GM18873 (cell line): ENCODE data around the gene OARD1.
"Not testable (repeated sequence)": the region's sequence is repeated elsewhere in the genome, so short reads cannot be mapped to it uniquely, and the experiment has no call there.

Source experiments
- ATAC-seq: cut with Tn5 transposase; IDR thresholded peaks from one replicate; pipeline ENCODE4 v1.9.1; 2021; ENCODE audit warnings: mild to moderate bottlenecking, moderate library complexity, moderate number of reproducible peaks; ENCODE audit not compliant: unreplicated experiment, low FRiP score

Gene OARD1, protein sequence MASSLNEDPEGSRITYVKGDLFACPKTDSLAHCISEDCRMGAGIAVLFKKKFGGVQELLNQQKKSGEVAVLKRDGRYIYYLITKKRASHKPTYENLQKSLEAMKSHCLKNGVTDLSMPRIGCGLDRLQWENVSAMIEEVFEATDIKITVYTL

DNA sequence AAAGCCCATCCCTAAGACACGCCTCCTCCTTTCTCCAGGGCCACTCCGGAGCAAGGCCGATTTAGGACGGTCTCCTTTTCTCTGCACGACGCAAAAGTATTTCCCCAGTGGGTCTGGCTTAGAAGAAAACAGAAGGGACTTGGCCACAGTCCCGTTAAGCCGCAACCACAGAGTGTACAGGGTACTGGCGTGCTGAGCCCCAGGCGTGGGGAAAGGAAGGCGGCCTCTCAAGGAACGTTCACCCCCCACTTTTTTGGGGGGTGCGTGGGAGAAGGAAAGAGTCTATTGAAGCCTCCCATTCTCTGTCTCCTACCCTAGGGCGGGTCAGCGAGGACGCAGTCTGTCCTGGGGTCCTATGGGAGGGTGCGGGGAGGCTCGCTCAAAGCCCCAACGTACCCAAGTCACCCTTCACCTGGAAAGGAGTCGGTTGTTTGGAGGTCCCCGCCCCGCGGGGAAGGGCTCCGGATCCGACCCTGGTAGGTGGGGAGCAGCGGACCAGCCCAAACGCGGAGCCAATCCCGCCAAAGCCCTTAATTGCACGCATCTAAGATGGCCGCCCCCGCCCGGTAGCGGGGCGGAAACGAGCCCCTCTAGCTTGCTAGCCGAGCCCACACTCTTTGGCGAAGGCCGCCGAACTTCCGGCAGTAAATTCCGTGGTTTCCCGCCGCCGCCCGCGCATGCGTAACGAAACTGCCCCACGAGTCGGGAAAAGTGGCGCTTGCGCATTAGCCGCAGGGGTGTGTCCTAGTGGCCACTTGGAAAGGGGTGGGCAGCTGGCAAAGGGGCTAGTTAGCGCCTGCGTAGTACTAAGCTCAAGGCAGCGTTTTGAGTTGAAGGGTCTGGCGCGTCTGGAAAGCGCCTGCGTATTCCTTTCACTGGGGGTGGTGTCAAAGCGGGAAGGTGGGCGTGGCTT is at the start of gene OARD1:
TSS of gene OARD1 (minus strand) at position 434 of the 913 bp plus-strand sequence. CDS start 722 bp downstream, outside the sequence.
- ATAC-seq = peak; percentile 58

DNA sequence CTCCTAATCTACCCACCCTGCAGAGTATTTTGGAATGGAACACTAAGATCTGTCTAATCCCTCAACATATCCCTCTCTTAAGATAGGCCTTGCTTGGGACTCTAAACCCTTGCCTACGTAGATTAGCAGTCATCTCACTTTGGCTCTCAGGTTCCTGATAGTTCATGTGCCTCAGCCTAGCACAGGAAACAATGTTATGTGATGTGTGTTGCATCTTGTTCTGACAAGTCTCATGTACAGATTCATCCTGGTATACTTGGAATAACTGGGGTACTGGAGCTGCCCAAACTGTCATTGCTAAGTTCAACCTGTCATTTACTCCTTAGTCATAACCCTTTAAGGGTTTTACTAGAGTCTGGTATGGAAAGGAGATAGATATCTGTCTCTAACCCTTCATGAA is 47.9 kb upstream of the OARD1 start:
- ATAC-seq = no peak

DNA sequence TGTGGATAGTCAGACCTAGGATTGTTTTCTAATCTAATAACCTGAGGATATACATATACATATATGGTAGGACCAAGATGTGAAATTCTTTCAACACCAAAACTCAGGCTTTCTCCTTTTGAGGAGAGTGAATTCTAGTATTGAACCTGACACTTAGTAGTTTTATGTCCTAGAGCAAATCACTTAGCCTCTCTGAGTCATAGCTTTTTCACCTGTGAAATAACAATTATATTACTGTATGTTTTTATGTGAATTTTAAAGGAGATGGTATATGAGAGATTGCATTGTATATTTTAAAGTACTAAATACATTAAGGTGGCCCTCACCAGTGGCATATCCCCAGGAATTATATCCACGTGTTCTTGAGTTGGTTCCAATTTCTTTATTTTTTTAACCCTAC is 47.4 kb upstream of the OARD1 start:
- ATAC-seq = no peak

DNA sequence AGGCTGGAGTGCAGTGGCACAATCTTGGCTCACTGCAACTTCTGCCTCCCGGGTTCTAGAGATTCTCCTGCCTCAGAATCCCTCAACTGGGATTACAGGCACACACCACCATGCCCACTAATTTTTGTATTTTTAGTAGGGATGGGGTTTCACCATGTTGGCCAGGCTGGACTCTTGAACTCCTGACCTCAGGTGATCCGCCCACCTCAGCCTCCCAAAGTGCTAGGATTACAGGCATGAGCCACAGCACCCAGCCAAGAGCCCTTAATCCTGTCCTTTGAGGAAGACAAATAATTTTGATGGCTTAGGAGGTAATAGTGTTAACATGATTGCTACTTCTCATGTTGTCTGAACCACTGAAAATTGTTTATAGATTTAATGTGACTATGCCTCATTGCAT is 42.9 kb upstream of the OARD1 start:
- ATAC-seq = not testable (repeated sequence)

DNA sequence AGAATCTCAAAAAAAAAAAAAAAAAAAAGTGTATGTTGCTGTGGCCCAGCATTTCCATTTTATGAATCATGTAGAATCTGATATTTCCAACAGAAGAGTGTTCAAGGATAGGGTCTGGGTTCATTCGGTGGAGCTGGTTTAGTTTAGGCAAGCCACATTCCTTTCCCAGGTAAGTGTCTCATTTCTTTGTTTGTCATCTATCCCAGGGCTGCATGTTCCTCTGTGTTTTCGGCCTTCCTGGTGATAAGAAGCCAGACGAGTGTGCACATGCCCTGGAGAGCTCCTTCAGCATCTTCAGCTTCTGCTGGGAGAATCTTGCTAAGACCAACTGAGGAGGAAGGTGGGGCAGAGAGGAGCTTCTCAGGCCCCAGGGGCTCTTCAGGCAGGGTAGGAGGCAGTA is 38.9 kb upstream of the OARD1 start:
- ATAC-seq = no peak

DNA sequence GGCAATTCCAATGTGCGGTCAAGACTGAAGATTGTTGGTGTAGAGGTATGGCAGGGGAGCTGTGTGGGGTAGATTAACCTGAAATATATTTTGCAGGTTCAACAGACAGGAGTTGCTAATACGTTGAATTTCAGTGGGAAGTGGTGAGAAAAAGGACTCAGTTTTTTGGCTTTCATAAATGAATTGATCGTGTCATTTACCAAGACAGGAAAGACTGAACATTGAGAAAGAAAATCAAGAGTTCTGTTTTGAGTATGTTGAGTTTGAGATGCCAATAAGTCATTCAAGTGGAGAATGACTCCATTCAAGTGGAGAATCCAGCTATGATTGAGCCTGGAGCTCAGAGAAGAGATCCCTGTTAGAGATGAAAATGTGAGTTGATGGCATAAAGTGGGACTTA is 31.7 kb upstream of the OARD1 start:
- no peak for ATAC-seq

DNA sequence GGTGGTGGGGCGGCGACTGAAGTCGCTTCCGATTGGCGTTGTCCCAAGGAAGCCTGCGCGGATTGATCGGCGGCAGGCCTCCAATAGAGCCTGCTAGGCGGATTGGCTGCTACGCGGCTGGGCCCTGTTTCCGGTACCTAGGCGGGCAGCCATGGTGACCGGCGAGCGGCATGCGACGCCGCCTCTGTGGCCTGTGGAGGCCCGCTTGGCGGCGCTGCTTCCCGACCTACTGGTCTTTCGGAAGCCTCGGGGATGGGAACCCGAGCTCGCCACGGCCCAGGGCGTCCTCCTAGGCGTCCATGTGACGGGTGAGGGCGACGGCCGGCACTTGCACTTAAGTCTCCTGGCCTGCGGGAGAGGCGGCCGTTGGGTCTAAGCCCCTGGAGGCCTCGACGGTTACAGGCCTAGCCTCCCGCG is 28.7 kb upstream of the OARD1 start:
- ATAC-seq = no peak

DNA sequence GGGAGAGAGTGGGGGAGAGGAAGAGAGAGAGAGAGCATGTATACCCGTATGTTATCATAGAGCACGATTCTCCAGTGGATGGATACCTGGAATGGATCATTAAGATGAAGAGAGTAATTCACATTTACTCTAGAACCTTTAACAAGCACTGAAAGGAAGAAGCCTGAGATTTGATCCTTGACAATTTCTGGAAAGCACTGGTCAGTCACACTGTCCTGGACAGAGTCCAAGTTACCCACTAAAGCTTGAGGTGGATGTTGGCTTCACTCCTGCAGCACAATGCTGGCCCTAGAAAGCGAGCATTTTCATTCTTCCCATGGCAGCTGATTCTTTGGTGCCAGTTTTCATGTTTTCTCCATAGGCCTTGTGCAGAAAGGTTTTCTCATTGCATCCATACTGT is 26.2 kb upstream of the OARD1 start:
- ATAC-seq = no peak

DNA sequence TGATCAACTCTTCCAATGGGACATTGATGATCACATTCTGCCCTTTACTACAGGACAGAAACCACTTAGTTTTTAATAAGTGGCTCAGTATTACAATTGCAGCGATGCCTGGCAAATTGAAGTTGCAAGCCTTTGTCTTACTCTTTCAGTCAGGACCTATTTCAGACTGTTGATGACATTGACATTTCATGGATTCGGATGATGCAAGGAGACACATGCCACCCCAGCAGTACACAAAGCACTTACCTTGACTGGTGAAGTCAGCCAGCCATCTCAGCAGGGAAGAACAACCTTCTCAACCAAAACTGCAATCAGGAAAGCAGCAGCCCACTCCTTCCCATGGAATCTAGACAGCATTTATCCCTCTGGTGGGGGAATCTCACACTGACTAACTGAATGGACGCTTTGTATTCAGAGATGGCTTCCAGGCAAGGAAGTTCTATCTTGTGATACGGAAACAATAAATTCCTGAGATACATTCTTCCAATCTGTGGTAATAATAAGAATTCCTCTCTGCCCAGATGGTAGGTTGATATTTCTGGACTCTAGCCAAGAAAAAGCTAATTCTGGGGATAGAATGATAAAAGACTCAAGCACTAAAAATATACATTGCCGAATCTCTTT is 25.4 kb upstream of the OARD1 start:
- ATAC-seq = no peak

DNA sequence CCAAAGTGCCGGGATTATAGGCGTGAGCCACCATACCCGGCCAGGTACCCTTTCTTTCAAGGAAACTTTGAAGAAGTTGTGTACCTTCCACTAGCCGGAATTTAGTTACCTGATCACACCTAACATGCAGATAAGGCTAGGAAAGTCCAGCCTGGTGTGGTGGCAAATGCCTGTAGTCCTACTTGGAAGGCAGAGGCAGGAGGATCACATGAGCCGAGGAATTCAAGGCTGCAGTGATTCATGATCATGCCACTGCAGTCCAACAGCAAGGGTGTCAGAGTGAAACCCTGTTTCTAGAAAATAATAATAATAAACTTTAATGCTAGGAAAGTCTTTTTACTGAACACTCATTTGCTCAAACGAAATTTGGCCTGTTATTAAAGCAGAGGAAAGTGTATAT is 21.6 kb upstream of the OARD1 start:
- no peak for ATAC-seq

DNA sequence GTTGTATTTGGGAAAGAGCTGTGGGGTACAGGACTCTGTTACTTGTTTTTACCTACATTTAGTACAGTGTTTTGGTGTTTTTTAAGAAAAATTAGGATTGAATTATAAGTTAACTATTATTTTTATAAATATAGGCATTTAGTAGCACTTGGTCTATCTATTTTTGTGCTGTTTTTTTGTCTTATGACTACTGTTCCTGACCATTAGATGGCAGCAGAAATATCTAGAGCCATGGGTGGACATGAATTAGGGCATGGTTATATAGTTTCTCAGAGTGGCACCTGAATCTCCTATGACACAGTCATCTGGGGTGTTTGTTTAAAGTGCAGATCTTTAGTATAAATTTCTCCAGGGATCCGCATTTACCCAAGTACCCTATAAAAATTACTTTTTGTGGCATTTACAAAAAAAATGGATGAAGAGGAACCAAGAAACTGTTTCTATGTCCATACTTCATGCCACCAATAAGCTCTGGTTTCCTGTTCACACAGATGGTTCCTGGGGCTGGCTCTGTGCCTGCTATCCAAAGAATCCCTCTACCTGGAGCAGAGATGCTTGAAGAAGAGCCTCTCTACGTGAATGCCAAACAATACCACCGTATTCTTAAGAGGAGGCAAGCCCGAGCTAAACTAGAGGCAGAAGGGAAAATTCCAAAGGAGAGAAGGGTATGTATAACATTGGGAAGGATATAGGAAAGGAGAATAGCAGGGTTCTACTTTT is 20.4 kb upstream of the OARD1 start:
- no peak for ATAC-seq

DNA sequence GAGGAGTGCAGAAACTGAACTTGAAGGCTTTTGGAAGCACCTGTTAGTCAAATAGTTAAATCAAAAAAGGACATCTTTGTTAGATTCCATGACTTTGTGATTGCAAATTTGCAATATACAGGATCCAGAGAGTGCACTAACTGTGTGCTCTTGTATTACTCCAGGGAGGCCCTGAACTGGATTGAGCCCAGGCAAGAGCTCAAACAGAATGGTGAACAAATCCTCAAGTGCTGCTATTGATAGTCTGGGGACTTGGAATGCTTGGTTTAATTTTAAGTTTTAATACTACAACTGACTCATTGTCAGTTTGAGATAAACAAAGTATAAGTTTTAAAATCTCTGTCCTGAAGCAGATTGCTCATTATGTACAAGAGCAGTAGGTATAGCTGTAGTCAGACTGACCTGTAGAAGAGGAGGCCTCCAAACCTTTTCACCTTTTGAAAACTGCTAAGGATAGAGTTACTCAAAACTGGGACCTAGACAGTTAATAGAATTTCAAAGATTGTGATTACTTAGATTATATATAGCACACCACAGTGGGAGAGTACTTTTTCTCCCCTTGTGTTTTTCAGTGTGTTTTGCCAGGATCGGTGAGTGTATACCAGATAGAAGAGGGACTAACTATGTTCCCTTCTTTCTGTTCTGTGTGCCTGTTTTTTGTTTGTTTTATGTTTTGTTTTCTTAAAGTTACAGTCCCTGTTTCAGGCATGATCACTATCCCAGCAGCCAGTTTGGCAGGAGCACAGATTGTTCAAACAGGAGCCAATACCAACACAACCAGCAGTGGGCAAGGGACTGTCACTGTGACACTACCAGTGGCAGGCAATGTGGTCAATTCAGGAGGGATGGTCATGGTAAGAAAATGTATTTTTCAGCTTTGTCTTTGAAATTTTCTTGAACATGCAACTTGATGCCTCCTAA is 18.9 kb upstream of the OARD1 start:
- no peak for ATAC-seq

DNA sequence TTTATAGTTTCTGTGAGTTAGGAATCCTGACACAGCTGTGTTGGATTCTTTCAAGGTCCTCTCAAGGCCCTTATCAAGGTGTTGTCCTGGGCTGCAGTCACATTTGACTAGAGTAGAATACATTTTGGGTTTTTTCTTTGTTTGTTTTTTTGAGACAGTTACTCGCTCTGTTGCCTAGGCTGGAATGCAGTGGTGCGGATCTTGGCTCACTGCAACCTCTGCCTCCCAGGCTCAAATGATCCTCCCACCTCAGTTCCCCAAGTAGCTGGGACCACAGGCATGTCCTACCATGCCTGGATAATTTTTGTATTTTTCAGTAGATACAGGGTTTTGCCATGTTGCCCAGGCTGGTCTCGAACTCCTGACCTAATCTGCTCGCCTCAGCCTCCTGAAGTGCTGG is 16.3 kb upstream of the OARD1 start:
- ATAC-seq = no peak

DNA sequence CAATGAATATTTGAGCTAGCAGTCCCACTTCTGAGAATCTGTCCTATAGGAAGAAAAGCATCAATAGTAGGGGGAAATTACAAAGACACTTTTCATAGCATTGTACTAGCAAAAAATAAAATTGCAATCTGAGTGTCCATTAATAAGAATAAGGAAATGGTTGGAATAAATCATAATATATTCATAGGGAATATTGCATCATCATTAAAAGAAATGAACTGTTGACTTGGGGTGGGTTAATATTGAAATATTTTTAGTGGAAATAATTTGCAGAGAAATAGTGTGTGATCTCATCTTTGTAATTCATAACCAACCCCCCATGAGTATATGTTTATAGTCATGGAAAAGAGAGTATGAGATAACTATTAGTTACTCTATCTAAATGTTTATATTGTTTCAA is 13.0 kb upstream of the OARD1 start:
- ATAC-seq = no peak

DNA sequence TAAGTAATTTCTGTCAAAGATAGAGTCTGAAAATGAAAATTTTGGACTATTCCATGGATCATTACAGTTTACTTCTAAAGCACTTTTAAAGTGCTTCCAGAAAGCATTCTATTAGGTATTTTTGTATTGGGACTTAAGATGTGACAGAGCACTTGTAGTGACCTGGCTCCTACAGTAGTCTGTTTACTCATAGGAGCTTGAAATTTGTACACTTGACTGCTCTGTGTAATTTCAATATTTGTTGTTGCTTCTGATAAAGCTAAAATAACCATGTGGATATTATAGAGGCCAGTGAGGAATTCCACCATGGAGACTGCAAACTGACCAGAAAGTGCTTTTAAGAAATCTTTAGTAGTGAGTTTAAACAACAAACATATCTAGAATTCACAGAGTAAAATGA is 10.9 kb upstream of the OARD1 start:
- ATAC-seq = no peak

DNA sequence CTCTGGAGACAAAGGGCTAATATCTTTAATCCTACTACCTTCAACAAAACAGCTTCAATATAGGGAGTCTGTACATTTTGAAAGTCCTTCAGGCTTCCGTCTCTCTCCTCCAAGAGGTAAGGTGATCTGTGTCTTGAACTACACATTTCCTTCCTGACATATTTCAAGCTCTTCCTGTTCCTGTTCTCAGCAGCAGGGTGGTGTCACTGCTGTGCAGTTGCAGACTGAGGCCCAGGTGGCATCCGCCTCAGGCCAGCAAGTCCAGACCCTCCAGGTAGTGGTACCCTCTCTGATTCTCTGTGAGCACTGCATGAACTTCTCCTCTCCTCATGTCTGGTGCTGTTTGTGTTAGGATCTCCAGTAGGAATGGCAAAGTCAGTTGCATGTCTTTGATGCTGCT is 8.5 kb upstream of the OARD1 start:
- ATAC-seq = no peak

DNA sequence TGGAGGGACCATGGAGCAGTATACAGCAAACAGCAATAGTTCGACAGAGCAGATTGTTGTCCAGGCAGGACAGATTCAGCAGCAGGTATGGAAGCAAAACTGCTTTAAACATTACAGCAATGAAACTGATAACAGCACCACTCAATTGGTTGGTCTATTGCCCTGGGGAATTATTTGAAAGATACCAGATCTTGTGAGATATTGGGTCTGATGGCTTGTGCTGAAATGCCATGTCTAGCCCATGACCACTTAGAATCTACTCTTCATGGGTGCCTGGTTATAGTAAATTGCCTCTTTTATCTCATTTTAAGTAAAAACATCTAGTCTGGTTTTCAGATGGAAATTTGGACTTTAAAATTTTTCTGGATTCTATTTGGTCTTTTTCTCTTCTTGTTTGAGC is 6.9 kb upstream of the OARD1 start:
- no peak for ATAC-seq

DNA sequence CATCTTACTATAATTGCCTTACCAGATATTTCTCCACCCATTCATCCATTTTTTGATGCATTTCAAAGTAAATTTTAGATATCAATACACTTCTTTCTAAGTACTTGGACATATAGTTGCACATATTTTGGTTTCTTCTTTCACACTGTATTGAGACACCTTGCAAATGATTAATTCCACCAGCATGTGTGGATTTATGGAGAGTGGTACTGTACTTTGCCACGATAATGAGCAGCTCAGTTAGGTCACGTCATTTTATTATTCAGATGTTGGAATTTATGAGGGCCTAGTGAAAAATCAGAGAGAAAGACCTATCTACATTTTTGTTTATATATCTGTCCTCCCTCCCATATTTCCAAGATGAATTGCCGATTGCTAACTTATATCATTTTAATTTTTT is 5.9 kb upstream of the OARD1 start:
- ATAC-seq = no peak

DNA sequence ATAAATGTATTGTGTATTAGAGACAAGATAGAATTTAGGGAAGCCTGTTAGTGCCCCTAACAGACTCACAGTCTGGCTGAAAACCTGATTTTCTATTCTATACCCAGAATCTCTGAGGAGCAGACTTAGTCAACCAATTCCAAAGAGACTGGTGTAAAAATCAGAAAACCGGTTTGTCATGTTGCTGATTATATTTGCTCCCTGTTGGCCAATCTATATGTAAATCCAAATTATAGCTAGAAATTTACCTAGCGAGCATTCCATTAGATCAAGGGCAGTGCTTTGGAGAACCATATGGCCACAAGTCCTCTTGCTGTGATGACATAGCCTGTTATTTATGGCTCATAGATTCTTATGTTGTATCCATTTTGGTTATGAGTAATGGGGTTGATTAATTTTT is 5.4 kb upstream of the OARD1 start:
- ATAC-seq = no peak
